Central memory CD8-positive, alpha-beta T cell (primary cell): ENCODE data around the gene NR3C2.

Experiments used
- ATAC-seq: fragments of 150-1000 bp; cut with Tn5 transposase; replicated peaks from 2 replicates; pipeline ENCODE4 v1.10.0; 2022; ENCODE audit warnings: mild to moderate bottlenecking, moderate FRiP score, moderate number of reproducible peaks; ENCODE audit not compliant: poor library complexity, severe bottlenecking; ENCODE audit errors: extremely low read depth
- DNase-seq, 2 donors: peaks; one replicate each; pipeline ENCODE4 v3.0.0; 2021; ENCODE audit warnings: low spot score in 2 of 2
- H3K27ac Mint-ChIP-seq: one replicate; pipeline ENCODE4 v1.8.0; 2022; ENCODE audit warnings: low read depth, mild to moderate bottlenecking, moderate library complexity, mixed read lengths
- H3K27me3 Mint-ChIP-seq: one replicate; pipeline ENCODE4 v1.8.0; 2022; ENCODE audit warnings: mixed read lengths
- H3K36me3 Mint-ChIP-seq: one replicate; pipeline ENCODE4 v1.8.0; 2022; ENCODE audit warnings: mild to moderate bottlenecking, moderate library complexity, mixed read lengths; ENCODE audit not compliant: insufficient read depth
- H3K4me1 Mint-ChIP-seq: one replicate; pipeline ENCODE4 v1.8.0; 2022; ENCODE audit warnings: mixed read lengths
- H3K4me3 Mint-ChIP-seq: one replicate; pipeline ENCODE4 v1.8.0; 2022; ENCODE audit warnings: mild to moderate bottlenecking, moderate library complexity, mixed read lengths
- H3K9me3 Mint-ChIP-seq: one replicate; pipeline ENCODE4 v1.8.0; 2022; ENCODE audit warnings: mixed read lengths

The NR3C2 gene

GRCh38 chr4:148353571-148353970 is 88.6 kb downstream of the NR3C2 start:
- Mint-ChIP-seq H3K9me3 (no peaks in the 10 kb centered on the region), H3K36me3 (no peaks in the 10 kb centered on the region), H3K4me1 (peaks cover 40% of the 10 kb centered on the region), H3K27me3 (no peaks in the 10 kb centered on the region), H3K27ac (no peak overlapping the region), H3K4me3 (no peak overlapping the region)
- no peak for ATAC-seq
- DNase-seq = no peak

- no peak for ATAC-seq
- Mint-ChIP-seq H3K4me1 (peaks cover 43% of the 10 kb centered on the region), H3K4me3 (no peak overlapping the region), H3K36me3 (no peaks in the 10 kb centered on the region), H3K27ac (no peak overlapping the region), H3K27me3 (no peaks in the 10 kb centered on the region), H3K9me3 (no peaks in the 10 kb centered on the region)
- no peak for DNase-seq
Measured at GRCh38 chr4:148349153-148349552, 93.1 kb downstream of the NR3C2 start.

- no peak overlapping the region for H3K27ac Mint-ChIP-seq
- H3K9me3 Mint-ChIP-seq = no peaks in the 10 kb centered on the region
- no peak for ATAC-seq
Measured at GRCh38 chr4:148346657-148347056, 95.6 kb downstream of the NR3C2 start.

GRCh38 chr4:148345509-148345908 is 96.7 kb downstream of the NR3C2 start:
- H3K9me3 Mint-ChIP-seq = no peaks in the 10 kb centered on the region
- no peak for ATAC-seq

More at GRCh38 chr4:148346657-148347056, 95.6 kb downstream of the NR3C2 start:
- Mint-ChIP-seq H3K4me3 (no peak overlapping the region), H3K27me3 (no peaks in the 10 kb centered on the region), H3K4me1 (peaks cover 40% of the 10 kb centered on the region), H3K36me3 (no peaks in the 10 kb centered on the region)
- DNase-seq = no peak

GRCh38 chr4:148344941-148345340 is 97.3 kb downstream of the NR3C2 start:
- no peak for ATAC-seq
- Mint-ChIP-seq H3K27ac (no peak overlapping the region), H3K4me3 (no peak overlapping the region), H3K4me1 (peaks cover 39% of the 10 kb centered on the region), H3K9me3 (peaks cover 4% of the 10 kb centered on the region), H3K27me3 (no peaks in the 10 kb centered on the region), H3K36me3 (no peaks in the 10 kb centered on the region)
- DNase-seq = no peak

More at GRCh38 chr4:148345509-148345908, 96.7 kb downstream of the NR3C2 start:
- no peaks in the 10 kb centered on the region for H3K36me3 Mint-ChIP-seq
- H3K27me3 Mint-ChIP-seq = no peaks in the 10 kb centered on the region
- H3K4me1 Mint-ChIP-seq = peaks cover 34% of the 10 kb centered on the region
- no peak for DNase-seq
- H3K27ac Mint-ChIP-seq = no peak overlapping the region
- no peak overlapping the region for H3K4me3 Mint-ChIP-seq

GRCh38 chr4:148344352-148344751 is 97.9 kb downstream of the NR3C2 start:
- no peak for ATAC-seq
- Mint-ChIP-seq H3K36me3 (no peaks in the 10 kb centered on the region), H3K4me1 (peaks cover 36% of the 10 kb centered on the region), H3K4me3 (no peak overlapping the region), H3K9me3 (peaks cover 6% of the 10 kb centered on the region), H3K27ac (no peak overlapping the region), H3K27me3 (no peaks in the 10 kb centered on the region)
- DNase-seq = no peak

- H3K27me3 Mint-ChIP-seq = no peaks in the 10 kb centered on the region
- peaks cover 6% of the 10 kb centered on the region for H3K9me3 Mint-ChIP-seq
- peaks cover 18% of the 10 kb centered on the region for H3K4me1 Mint-ChIP-seq
- H3K4me3 Mint-ChIP-seq = no peak overlapping the region
- no peak for DNase-seq
- ATAC-seq = no peak
- H3K27ac Mint-ChIP-seq = no peak overlapping the region
- H3K36me3 Mint-ChIP-seq = no peaks in the 10 kb centered on the region
Measured at GRCh38 chr4:148341980-148342800, 100.0 kb downstream of the NR3C2 start.

- peaks cover 4% of the 10 kb centered on the region for H3K9me3 Mint-ChIP-seq
- DNase-seq (no peak), ATAC-seq (no peak)
- no peak overlapping the region for H3K27ac Mint-ChIP-seq
- peaks cover 9% of the 10 kb centered on the region for H3K4me1 Mint-ChIP-seq
- H3K27me3 Mint-ChIP-seq = no peaks in the 10 kb centered on the region
- H3K4me3 Mint-ChIP-seq = no peak overlapping the region
- peaks cover 2% of the 10 kb centered on the region for H3K36me3 Mint-ChIP-seq
Measured at GRCh38 chr4:148335133-148335532, 107.1 kb downstream of the NR3C2 start.

- H3K4me3 Mint-ChIP-seq = no peak overlapping the region
- H3K9me3 Mint-ChIP-seq = no peaks in the 10 kb centered on the region
- H3K36me3 Mint-ChIP-seq = peaks cover 2% of the 10 kb centered on the region
- ATAC-seq = no peak
- no peak for DNase-seq
- H3K27me3 Mint-ChIP-seq = no peaks in the 10 kb centered on the region
- H3K4me1 Mint-ChIP-seq = peaks cover 15% of the 10 kb centered on the region
- no peak overlapping the region for H3K27ac Mint-ChIP-seq
Measured at GRCh38 chr4:148333265-148333664, 108.9 kb downstream of the NR3C2 start.

GRCh38 chr4:148332486-148332885 is 109.7 kb downstream of the NR3C2 start:
- H3K36me3 Mint-ChIP-seq = peaks cover 2% of the 10 kb centered on the region
- peaks cover 20% of the 10 kb centered on the region for H3K4me1 Mint-ChIP-seq
- DNase-seq = no peak
- H3K9me3 Mint-ChIP-seq = no peaks in the 10 kb centered on the region
- no peak overlapping the region for H3K4me3 Mint-ChIP-seq
- H3K27me3 Mint-ChIP-seq = no peaks in the 10 kb centered on the region
- no peak overlapping the region for H3K27ac Mint-ChIP-seq
- ATAC-seq = no peak

- Mint-ChIP-seq H3K9me3 (no peaks in the 10 kb centered on the region), H3K27ac (no peak overlapping the region)
Measured at GRCh38 chr4:148330724-148331123, 111.5 kb downstream of the NR3C2 start.

GRCh38 chr4:148330161-148330560 is 112.1 kb downstream of the NR3C2 start:
- Mint-ChIP-seq H3K36me3 (no peaks in the 10 kb centered on the region), H3K4me1 (peaks cover 20% of the 10 kb centered on the region), H3K9me3 (no peaks in the 10 kb centered on the region), H3K27me3 (no peaks in the 10 kb centered on the region), H3K4me3 (no peak overlapping the region), H3K27ac (no peak overlapping the region)
- no peak for ATAC-seq
- DNase-seq = no peak

More at GRCh38 chr4:148330724-148331123, 111.5 kb downstream of the NR3C2 start:
- Mint-ChIP-seq H3K4me1 (peaks cover 20% of the 10 kb centered on the region), H3K36me3 (no peaks in the 10 kb centered on the region), H3K27me3 (no peaks in the 10 kb centered on the region), H3K4me3 (no peak overlapping the region)
- no peak for DNase-seq
- no peak for ATAC-seq

GRCh38 chr4:148329751-148330150 is 112.5 kb downstream of the NR3C2 start:
- no peak for DNase-seq
- Mint-ChIP-seq H3K4me1 (peaks cover 20% of the 10 kb centered on the region), H3K27ac (no peak overlapping the region), H3K4me3 (no peak overlapping the region), H3K9me3 (no peaks in the 10 kb centered on the region), H3K36me3 (no peaks in the 10 kb centered on the region), H3K27me3 (no peaks in the 10 kb centered on the region)
- ATAC-seq = no peak
